RWPE1 (cell line): ENCODE results near the gene FAM98C.

ENCODE experiments used
- CTCF ChIA-PET: fragments of 350-600 bp; sonication (Branson Sonifier 250); formaldehyde crosslinking; extraction: SDS; loops from one replicate; lab custom pipeline; 2021; lab: Yijun Ruan, JAX
- POLR2A ChIA-PET: fragments of 400-600 bp; formaldehyde crosslinking; extraction: SDS; loops from one replicate; lab custom pipeline; 2020; ENCODE audit warnings: antibody characterized with exemption; ENCODE audit not compliant: low non-redundant PET; lab: Yijun Ruan, JAX
- DNase-seq: peaks from one replicate; pipeline ENCODE4 v3.0.0; 2012; ENCODE audit warnings: low spot score
- H3K27ac ChIP-seq: fragments of 450-650 bp; 2 replicates; pipeline ENCODE4 v1.5.1; 2017
- TF ChIP-seq, protein P1 (sequence below): fragments of 450-650 bp; conservative IDR thresholded peaks from 2 replicates; pipeline ENCODE4 v1.5.1; 2017; ENCODE audit warnings: low read depth, mild to moderate bottlenecking

The FAM98C gene

DNA sequence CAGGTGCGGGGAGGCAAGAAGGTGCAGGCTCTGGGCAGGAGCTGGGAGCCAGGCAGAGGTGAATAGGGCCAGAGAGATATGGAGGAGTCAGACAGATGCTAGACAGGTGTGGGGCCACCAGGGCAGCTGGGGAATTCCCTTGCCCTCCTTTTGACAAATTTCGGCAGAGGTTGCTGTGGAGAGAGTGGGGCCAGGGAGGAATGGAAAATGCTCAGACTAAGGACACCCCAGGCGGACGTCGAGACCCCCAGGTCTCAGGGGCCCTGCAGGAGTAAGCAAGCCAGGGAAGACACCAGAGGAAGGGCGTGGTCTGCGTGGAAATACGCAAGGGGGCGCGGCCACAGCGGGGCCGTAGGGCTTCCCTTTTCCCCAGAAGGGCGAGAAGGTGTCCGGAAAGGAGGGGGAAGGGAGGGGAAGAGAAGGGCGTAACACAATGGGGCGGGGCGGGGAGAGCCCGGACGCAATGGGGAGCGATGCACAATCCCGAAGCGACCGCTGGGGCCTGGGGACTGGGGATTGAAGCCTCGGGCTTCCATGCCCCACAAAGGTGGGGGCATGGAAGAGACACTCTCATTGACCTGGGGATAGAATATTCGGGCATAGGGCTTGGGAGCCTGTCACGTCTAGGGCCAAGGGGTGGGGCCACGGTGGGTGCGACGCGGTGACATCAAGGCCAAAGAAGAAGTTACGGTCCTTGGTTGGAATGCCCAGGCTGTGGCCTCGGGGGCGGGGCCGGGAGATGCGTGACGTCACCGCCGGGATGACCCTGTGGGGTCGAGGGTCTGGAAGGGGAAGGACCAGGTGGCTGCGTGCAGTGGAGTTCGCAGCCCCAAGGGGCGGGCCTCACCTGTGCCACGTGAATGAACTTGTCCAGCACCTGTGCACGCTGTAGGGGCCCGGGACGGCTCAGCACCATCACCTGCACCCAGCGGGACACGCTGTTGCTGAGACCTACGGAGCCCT, 14.9 kb downstream of the FAM98C start:
- H3K27ac ChIP-seq, result no peak overlapping the region
- ChIA-PET CTCF (interaction anchor here (0.6 kb wide), 1 partner anchor 197 kb away, joined by 4 read pairs; no protein-coding TSS in a partner anchor), POLR2A (no interaction called here)
- TF ChIP-seq, protein P1, sequence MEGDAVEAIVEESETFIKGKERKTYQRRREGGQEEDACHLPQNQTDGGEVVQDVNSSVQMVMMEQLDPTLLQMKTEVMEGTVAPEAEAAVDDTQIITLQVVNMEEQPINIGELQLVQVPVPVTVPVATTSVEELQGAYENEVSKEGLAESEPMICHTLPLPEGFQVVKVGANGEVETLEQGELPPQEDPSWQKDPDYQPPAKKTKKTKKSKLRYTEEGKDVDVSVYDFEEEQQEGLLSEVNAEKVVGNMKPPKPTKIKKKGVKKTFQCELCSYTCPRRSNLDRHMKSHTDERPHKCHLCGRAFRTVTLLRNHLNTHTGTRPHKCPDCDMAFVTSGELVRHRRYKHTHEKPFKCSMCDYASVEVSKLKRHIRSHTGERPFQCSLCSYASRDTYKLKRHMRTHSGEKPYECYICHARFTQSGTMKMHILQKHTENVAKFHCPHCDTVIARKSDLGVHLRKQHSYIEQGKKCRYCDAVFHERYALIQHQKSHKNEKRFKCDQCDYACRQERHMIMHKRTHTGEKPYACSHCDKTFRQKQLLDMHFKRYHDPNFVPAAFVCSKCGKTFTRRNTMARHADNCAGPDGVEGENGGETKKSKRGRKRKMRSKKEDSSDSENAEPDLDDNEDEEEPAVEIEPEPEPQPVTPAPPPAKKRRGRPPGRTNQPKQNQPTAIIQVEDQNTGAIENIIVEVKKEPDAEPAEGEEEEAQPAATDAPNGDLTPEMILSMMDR, result no peak
- peak; percentile 54 for DNase-seq

DNA sequence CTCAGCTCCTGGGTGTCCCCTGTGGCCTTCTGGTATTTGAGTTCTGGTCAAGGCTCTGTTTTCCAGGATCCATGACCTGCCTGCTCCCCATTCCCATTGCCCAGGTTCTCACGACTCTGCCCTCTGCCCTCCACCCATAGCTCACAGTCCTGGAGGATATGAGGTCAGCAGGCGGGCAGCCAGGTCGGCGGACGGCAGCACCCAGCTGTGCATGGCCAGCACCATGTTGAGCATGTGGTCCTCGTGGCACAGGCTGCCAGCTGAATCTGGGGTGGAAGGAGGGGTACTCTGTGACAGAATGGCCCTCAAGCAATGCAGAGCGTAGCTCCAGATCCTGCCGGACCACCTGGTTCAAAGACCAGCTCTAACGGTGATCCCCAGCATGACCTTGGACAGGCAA, 18.0 kb downstream of the FAM98C start:
- no peak overlapping the region for H3K27ac ChIP-seq
- TF ChIP-seq, protein P1, result no peak
- no peak for DNase-seq
- POLR2A ChIA-PET, result no interaction called here
- CTCF ChIA-PET, result interaction anchor here (0.7 to 0.9 kb wide), 2 partner anchors 18 to 466 kb away, joined by 3 read pairs; partner anchors contain the start of gene FAM98C

DNA sequence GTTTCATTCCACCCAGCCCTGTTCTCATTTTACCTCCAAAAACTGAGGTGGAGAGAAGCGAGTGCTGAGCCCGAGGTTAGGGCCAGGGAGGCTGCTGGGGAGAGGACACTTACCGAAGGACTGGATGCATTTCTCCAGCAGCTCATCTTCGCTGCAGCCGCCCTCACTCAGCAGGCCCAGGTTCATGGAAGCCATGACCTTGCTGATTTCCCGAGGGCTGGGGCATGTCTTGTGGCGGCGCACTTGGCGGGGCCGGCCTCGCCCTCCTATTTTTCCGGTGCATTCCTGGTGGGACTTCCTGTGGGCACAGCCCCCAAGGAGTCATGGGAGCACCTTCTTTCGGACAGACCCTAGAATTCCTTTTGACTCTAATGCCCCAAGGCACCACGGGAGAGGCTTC, 19.0 kb downstream of the FAM98C start:
- ChIA-PET POLR2A (no interaction called here), CTCF (no interaction called here)
- TF ChIP-seq, protein P1, result no peak
- no peak overlapping the region for H3K27ac ChIP-seq
- no peak for DNase-seq

DNA sequence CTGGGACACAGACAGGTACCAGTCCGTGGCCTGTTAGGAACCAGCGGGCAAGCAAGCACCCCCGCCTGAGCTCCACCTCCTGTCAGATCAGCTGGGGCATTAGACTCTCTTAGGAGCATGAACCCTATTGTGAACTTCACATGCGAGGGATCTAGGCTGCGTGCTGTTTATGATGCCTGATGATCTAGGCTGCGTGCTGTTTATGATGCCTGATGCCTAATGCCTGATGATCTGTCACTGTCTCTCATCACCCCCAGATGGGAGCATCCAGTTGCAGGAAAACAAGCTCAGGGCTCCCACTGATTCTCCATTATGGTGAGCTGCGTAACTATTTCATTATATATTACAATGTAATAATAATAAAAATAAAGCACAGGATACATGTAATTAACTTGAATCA, 19.5 kb downstream of the FAM98C start:
- CTCF ChIA-PET, result no interaction called here
- no peak overlapping the region for H3K27ac ChIP-seq
- DNase-seq, result no peak
- TF ChIP-seq, protein P1, result no peak
- POLR2A ChIA-PET, result no interaction called here

GRCh38 chr19:38424272-38424671, 21.4 kb downstream of the FAM98C start:
- TF ChIP-seq, protein P1, result no peak
- POLR2A ChIA-PET, result no interaction called here
- no peak for DNase-seq
- CTCF ChIA-PET, result interaction anchor here (0.6 kb wide), 1 partner anchor 14 kb away, joined by 3 read pairs; no protein-coding TSS in a partner anchor
- H3K27ac ChIP-seq, result no peak overlapping the region

DNA sequence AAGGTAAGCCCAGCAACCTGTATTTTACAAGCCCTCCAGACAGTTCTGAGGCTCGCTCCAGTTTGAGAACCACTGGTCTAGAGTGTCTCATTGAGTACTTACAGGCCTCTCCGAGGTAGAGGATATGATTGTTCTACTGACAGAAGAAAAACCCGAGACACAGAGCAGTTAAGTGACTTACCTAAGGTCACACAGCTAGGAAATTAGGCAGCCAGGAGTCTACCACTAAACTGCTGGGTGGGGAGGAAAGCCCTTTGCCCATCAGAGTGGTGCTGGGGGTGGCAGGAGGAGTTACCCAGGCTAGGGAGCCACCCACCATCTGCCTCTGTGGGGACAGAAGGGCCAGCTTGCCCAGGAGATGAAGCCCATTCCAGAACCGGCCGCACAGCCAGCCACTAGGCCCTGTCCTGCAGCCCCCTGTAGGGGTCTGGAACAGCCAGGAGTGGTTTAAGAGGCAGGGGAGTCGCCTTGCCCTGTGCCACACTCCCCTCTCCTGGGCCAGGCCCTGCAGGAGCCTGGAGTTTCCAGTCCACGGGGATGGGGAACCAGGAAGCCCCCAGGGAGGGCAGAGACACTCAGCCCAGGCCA, 22.4 kb downstream of the FAM98C start:
- TF ChIP-seq, protein P1, result no peak
- H3K27ac ChIP-seq, result no peak overlapping the region
- CTCF ChIA-PET, result interaction anchor here (0.9 kb wide), 1 partner anchor 537 kb away, joined by 5 read pairs; no protein-coding TSS in a partner anchor
- no peak for DNase-seq
- POLR2A ChIA-PET, result no interaction called here
